ENCODE results near the gene USP9X.

The USP9X gene

DNA sequence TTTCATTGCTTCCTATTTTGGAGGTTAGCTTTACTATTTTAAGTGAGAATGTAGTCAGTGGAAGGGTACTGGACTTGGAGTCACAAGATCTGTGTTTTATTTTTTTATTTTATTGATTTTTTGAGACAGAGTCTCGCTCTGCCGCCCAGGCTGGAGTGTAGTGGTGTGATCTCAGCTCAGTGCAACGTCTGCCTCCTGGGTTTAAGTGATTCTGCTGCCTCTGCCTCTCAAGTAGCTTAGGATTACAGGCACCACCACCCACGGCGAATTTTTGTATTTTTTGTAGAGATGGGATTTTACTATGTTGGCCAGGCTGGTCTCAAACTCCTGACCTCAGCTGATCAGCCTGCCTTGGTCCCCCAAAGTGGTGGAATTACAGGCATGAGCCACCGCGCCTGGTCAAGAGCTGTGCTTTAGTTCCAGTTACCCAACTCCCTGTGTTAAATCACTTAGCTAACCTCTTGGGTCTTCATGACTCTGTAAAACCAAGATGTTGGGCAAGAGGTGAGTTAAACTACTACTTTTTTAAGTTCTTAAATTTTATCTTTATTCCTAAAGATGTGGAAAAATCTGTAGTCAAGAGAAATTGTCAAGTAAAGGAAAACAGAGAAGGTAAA is 11.2 kb downstream of the USP9X start:
- H3K27me3 ChIP-seq (ENCODE audit: insufficient read depth, poor library complexity, severe bottlenecking), result no peaks in the 10 kb centered on the region
- no peak for TF ChIP-seq SPI1 (IDR thresholded peaks at IDR 0.05; ENCODE audit: borderline replicate concordance, low read depth)
- TF ChIP-seq REST (IDR thresholded peaks at IDR 0.05; ENCODE audit: insufficient replicate concordance, low read depth), result no peak
- no peak for TF ChIP-seq GABPA (IDR thresholded peaks at IDR 0.05; ENCODE audit: low read depth)
- no peak for TF ChIP-seq POLR2AphosphoS5 (IDR thresholded peaks at IDR 0.05; ENCODE audit: low read depth)
- TF ChIP-seq, protein P1, sequence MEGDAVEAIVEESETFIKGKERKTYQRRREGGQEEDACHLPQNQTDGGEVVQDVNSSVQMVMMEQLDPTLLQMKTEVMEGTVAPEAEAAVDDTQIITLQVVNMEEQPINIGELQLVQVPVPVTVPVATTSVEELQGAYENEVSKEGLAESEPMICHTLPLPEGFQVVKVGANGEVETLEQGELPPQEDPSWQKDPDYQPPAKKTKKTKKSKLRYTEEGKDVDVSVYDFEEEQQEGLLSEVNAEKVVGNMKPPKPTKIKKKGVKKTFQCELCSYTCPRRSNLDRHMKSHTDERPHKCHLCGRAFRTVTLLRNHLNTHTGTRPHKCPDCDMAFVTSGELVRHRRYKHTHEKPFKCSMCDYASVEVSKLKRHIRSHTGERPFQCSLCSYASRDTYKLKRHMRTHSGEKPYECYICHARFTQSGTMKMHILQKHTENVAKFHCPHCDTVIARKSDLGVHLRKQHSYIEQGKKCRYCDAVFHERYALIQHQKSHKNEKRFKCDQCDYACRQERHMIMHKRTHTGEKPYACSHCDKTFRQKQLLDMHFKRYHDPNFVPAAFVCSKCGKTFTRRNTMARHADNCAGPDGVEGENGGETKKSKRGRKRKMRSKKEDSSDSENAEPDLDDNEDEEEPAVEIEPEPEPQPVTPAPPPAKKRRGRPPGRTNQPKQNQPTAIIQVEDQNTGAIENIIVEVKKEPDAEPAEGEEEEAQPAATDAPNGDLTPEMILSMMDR (IDR thresholded peaks at IDR 0.05; ENCODE audit: insufficient read depth, low read length), result no peak
- no peak for DNase-seq (ENCODE audit: low read depth in 1 of 2, low spot score in 1 of 2)
- H3K27ac ChIP-seq (replicated peaks), result no peak overlapping the region
- no peak overlapping the region for H3K4me3 ChIP-seq (replicated peaks; ENCODE audit: insufficient read depth, low read length)

- Histone ChIP-seq H3K4me3 (replicated peaks; ENCODE audit: insufficient read depth, low read length) (no peak overlapping the region), H3K27ac (replicated peaks) (no peak overlapping the region), H3K27me3 (ENCODE audit: insufficient read depth, poor library complexity, severe bottlenecking) (no peaks in the 10 kb centered on the region)
- no peak for DNase-seq (ENCODE audit: low read depth in 1 of 2, low spot score in 1 of 2)
- TF ChIP-seq GABPA (IDR thresholded peaks at IDR 0.05; ENCODE audit: low read depth), result no peak
- no peak for TF ChIP-seq SPI1 (IDR thresholded peaks at IDR 0.05; ENCODE audit: borderline replicate concordance, low read depth)
- TF ChIP-seq POLR2AphosphoS5 (IDR thresholded peaks at IDR 0.05; ENCODE audit: low read depth), result no peak
- TF ChIP-seq, protein P1 (IDR thresholded peaks at IDR 0.05; ENCODE audit: insufficient read depth, low read length), result no peak
- TF ChIP-seq REST (IDR thresholded peaks at IDR 0.05; ENCODE audit: insufficient replicate concordance, low read depth), result no peak
These were observed 12.1 kb downstream of the USP9X start for GRCh38 chrX:41097326-41097725.

DNA sequence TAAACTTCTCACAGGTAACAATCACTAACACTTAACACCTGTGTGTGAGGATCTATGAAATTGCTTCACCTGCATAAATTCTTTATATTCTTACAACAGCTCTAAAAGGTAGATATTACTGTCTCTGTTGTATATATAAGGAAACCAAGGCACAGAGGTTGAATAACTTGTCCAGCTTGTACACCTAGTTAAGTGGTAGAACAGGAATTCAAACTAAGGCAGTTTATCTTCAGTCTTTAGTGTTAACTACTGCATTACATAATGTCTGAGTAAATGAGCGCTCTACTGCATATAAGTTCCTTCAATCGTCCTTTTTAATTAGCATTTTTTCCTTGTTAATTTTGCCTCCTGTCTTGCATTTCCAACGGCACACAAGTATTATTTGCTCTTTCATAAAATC is 15.0 kb downstream of the USP9X start:
- H3K27ac ChIP-seq (replicated peaks), result no peak overlapping the region; the same call in 1 of the 2 replicates
- H3K4me3 ChIP-seq (replicated peaks; ENCODE audit: insufficient read depth, low read length), result no peak overlapping the region
- DNase-seq (ENCODE audit: low read depth in 1 of 2, low spot score in 1 of 2), result no peak
- no peaks in the 10 kb centered on the region for H3K27me3 ChIP-seq (ENCODE audit: insufficient read depth, poor library complexity, severe bottlenecking)
- TF ChIP-seq SPI1 (IDR thresholded peaks at IDR 0.05; ENCODE audit: borderline replicate concordance, low read depth) (no peak), POLR2AphosphoS5 (IDR thresholded peaks at IDR 0.05; ENCODE audit: low read depth) (no peak), GABPA (IDR thresholded peaks at IDR 0.05; ENCODE audit: low read depth) (no peak)
- TF ChIP-seq, protein P1 (IDR thresholded peaks at IDR 0.05; ENCODE audit: insufficient read depth, low read length), result no peak

GRCh38 chrX:41100819-41101218 is 15.6 kb downstream of the USP9X start:
- TF ChIP-seq POLR2AphosphoS5 (IDR thresholded peaks at IDR 0.05; ENCODE audit: low read depth) (no peak), GABPA (IDR thresholded peaks at IDR 0.05; ENCODE audit: low read depth) (no peak), REST (IDR thresholded peaks at IDR 0.05; ENCODE audit: insufficient replicate concordance, low read depth) (no peak), SPI1 (IDR thresholded peaks at IDR 0.05; ENCODE audit: borderline replicate concordance, low read depth) (no peak)
- TF ChIP-seq, protein P1 (IDR thresholded peaks at IDR 0.05; ENCODE audit: insufficient read depth, low read length), result no peak
- H3K27ac ChIP-seq (replicated peaks), result no peak overlapping the region

More at GRCh38 chrX:41100819-41101218, 15.6 kb downstream of the USP9X start:
- DNase-seq (ENCODE audit: low read depth in 1 of 2, low spot score in 1 of 2), result no peak
- H3K4me3 ChIP-seq (replicated peaks; ENCODE audit: insufficient read depth, low read length), result no peak overlapping the region
- H3K27me3 ChIP-seq (ENCODE audit: insufficient read depth, poor library complexity, severe bottlenecking), result no peaks in the 10 kb centered on the region

All from HL-60 (cell line).